K562 (cell line): ENCODE data around the gene DBNDD2. TPM values are rescaled to one million over a fixed set of nuclear protein-coding genes. Genes with fewer than 3 reads are reported as not detected.

ENCODE experiments used
- ATAC-seq: fragments of 200-7000 bp; cut with Tn5 transposase; 3 replicates; pipeline ENCODE4 v1.9.1; 2020; ENCODE audit warnings: moderate library complexity
- BruUV-seq: library from RNA; stranded (reverse); fragments of 400-500 nt; replicated peaks from 2 replicates; lab custom pipeline; 2021; lab: Mats Ljungman, UMichigan
- CTCF ChIA-PET: fragments of 300-600 bp; formaldehyde crosslinking; extraction: SDS; loops from one replicate; lab custom pipeline; 2021; ENCODE audit warnings: low intra/inter-chr PET ratio; lab: Yijun Ruan, JAX
- POLR2A ChIA-PET: fragments of 300-600, 350-650 bp; sonication (Branson Sonifier 250); formaldehyde crosslinking; extraction: SDS; loops from one replicate; lab custom pipeline; 2021; ENCODE audit warnings: antibody characterized with exemption, inconsistent platforms; lab: Yijun Ruan, JAX
- DNase-seq, 4 experiments: peaks; one replicate each; pipeline versions ENCODE4 v3.0.0 to v3.0.0-alpha.2; 2011 to 2018; ENCODE audit warnings: low spot score in 3 of 4, mixed read lengths in 3 of 4; ENCODE audit errors: extremely low read depth in 1 of 4
- FAIRE-seq: peaks from 2 replicates; lab custom pipeline; 2011; peaks lifted over from hg19 to GRCh38; lab: Jason Lieb, UNC
- H2AFZ ChIP-seq: 2 replicates; pipeline ENCODE4 v1.6.0; 2011; ENCODE audit warnings: low read depth, low read length, control low read depth, inconsistent platforms
- H3K27ac ChIP-seq: fragments of 200-600 bp; 3 replicates; pipeline ENCODE4 v1.8.0; 2011; ENCODE audit warnings: low read depth, mild to moderate bottlenecking, control low read depth, inconsistent platforms, low read length, moderate library complexity, mixed read lengths; ENCODE audit errors: extremely low read depth
- H3K27me3 ChIP-seq, 2 experiments: fragments of 300-600 bp in 1 of 2; 2 replicates in 1 of 2; 3 replicates in 1 of 2; pipeline versions ENCODE4 v1.6.0 to v1.8.0; 2011; ENCODE audit warnings: inconsistent platforms in 2 of 2, low read length in 2 of 2, mild to moderate bottlenecking in 1 of 2, mixed read lengths in 1 of 2, moderate library complexity in 1 of 2; ENCODE audit not compliant: control insufficient read depth in 2 of 2, insufficient read depth in 2 of 2
- H3K36me3 ChIP-seq: fragments of 300-600 bp; 3 replicates; pipeline ENCODE4 v1.8.0; 2011; ENCODE audit warnings: mild to moderate bottlenecking, low read length, inconsistent platforms; ENCODE audit not compliant: control insufficient read depth, insufficient read depth
- H3K4me1 ChIP-seq, 2 experiments: fragments of 200-600 bp in 1 of 2; replicated peaks in 1 of 2; 2 replicates in 1 of 2; 3 replicates in 1 of 2; pipeline versions ENCODE4 v1.5.1 to v1.8.0; 2011; ENCODE audit warnings: inconsistent platforms in 2 of 2, low read length in 2 of 2, mild to moderate bottlenecking in 1 of 2, mixed read lengths in 1 of 2, moderate library complexity in 1 of 2; ENCODE audit not compliant: control insufficient read depth in 2 of 2, insufficient read depth in 2 of 2
- H3K4me2 ChIP-seq: 2 replicates; pipeline ENCODE4 v1.6.1; 2011; ENCODE audit warnings: low read length, control low read depth, inconsistent platforms, mixed read lengths; ENCODE audit not compliant: insufficient read depth
- H3K4me3 ChIP-seq: fragments of 200-600 bp; sonication (generic), shearing (Covaris generic); 2 replicates; pipeline ENCODE4 v1.5.1; 2016; ENCODE audit warnings: control low read depth, inconsistent platforms
- H3K79me2 ChIP-seq: fragments of 200-600 bp; 3 replicates; pipeline ENCODE4 v1.8.0; 2011; ENCODE audit warnings: low read length, inconsistent platforms; ENCODE audit not compliant: control insufficient read depth, insufficient read depth
- H3K9ac ChIP-seq, 2 experiments: 2 replicates each; pipeline versions ENCODE4 v1.6.0 to v1.6.1; 2011; ENCODE audit warnings: low read depth in 2 of 2, low read length in 2 of 2, control low read depth in 1 of 2, inconsistent platforms in 1 of 2, mild to moderate bottlenecking in 1 of 2, mixed read lengths in 1 of 2; ENCODE audit not compliant: insufficient read depth in 1 of 2
- H3K9me1 ChIP-seq: one replicate; pipeline ENCODE4 v1.6.0; 2011; ENCODE audit warnings: inconsistent platforms, mild to moderate bottlenecking, low read length, moderate library complexity; ENCODE audit not compliant: control insufficient read depth, insufficient read depth
- H3K9me3 ChIP-seq: replicated peaks from 2 replicates; pipeline ENCODE4 v1.5.1; 2011; ENCODE audit warnings: low read depth, low read length, inconsistent platforms; ENCODE audit not compliant: control insufficient read depth, insufficient read depth
- H4K20me1 ChIP-seq: replicated peaks from 2 replicates; pipeline ENCODE4 v1.6.1; 2011; ENCODE audit warnings: low read length, inconsistent platforms, mixed read lengths; ENCODE audit not compliant: control insufficient read depth, insufficient read depth
- NR1H2 ChIP-seq: sonication (generic); formaldehyde crosslinking; IDR thresholded peaks from 2 replicates; pipeline ENCODE4 v1.4.0; 2020; ENCODE audit warnings: mild to moderate bottlenecking, missing genetic modification reagents
- POLR2G ChIP-seq: fragments of 200-400 bp; formaldehyde crosslinking; IDR thresholded peaks from 2 replicates; pipeline ENCODE4 v1.6.1; 2017; ENCODE audit warnings: low read depth, mild to moderate bottlenecking, antibody characterized with exemption, low read length, moderate library complexity
- RBFOX2 ChIP-seq: fragments of 200-400 bp; formaldehyde crosslinking; IDR thresholded peaks from 2 replicates; pipeline ENCODE4 v1.6.1; 2017; ENCODE audit warnings: low read depth, mild to moderate bottlenecking, low read length, moderate library complexity
- WGBS: fragments of 100-300 bp; shearing (Covaris generic); methylation state at CpG from one replicate; pipeline ENCODE4 v1.1.6; 2016; ENCODE audit warnings: low coverage, mixed read lengths; ENCODE audit not compliant: insufficient coverage; ENCODE audit errors: missing lambda C conversion rate; 5-methylcytosine and 5-hydroxymethylcytosine counted together
- in situ Hi-C: fragments of 300-500 bp; cut with MboI; formaldehyde crosslinking; loops from 4 replicates; pipeline ENCODE4 v1.15.0; 2018; ENCODE audit warnings: inconsistent platforms, mixed read lengths
- intact Hi-C: fragments of 100-400 bp; cut with micrococcal nuclease; formaldehyde crosslinking; loops from 2 replicates; pipeline ENCODE4 v1.14.2; 2022
- polyA plus RNA-seq, 8 experiments: library from polyadenylated mRNA; depleted of rRNA in 4 of 8; stranded (reverse) in 5 of 8; unstranded in 3 of 8; fragments of >200 nt; fragmentation: Nextera tagmentation in 2 of 8; fragmentation: Illumina TruSeq in 1 of 8; extraction: Ambion mirVana in 2 of 8; extraction: Trizol in 1 of 8; gene quantifications; 2 replicates each; pipeline versions ENCODE4 v1.2.1 to v1.2.3, GENCODE V29; 2011 to 2014; ENCODE audit warnings: inconsistent platforms in 1 of 8, missing spikeins in 1 of 8
- total RNA-seq, 7 experiments: library from RNA; depleted of rRNA in 6 of 7; stranded (reverse); fragments of >200 nt in 6 of 7; fragmentation: Illumina TruSeq in 2 of 7; extraction: Trizol in 2 of 7; gene quantifications; 2 replicates each; pipeline versions ENCODE4 v1.2.1 to v1.2.3, GENCODE V29; 2011 to 2021; ENCODE audit warnings: low replicate concordance in 1 of 7
- TF ChIP-seq, protein P1 (sequence below): fragments of 450-650 bp; formaldehyde crosslinking; IDR thresholded peaks from 2 replicates; pipeline ENCODE4 v1.4.0; 2020; ENCODE audit warnings: mild to moderate bottlenecking, mixed read lengths

Gene DBNDD2
- total and polyA plus RNA-seq, 9 of the 15 experiments (the other 6 are each of a cell fraction or from before 2014, with no cell fraction given), result 12.8 to 64.0 (median 35.8) TPM

DNA sequence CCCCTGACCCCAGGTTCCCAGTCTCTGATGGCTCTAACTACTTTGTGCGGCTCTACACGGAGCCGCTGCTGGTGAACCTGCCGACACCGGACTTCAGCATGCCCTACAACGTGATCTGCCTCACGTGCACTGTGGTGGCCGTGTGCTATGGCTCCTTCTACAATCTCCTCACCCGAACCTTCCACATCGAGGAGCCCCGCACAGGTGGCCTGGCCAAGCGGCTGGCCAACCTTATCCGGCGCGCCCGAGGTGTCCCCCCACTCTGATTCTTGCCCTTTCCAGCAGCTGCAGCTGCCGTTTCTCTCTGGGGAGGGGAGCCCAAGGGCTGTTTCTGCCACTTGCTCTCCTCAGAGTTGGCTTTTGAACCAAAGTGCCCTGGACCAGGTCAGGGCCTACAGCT, 17.5 kb downstream of the DBNDD2 start:
- H4K20me1 ChIP-seq, result no peaks in the 10 kb centered on the region
- no TSS peak for BruUV-seq
- in situ Hi-C loops, result no loop called here
- no peaks in the 10 kb centered on the region for H3K9me3 ChIP-seq
- no peak for FAIRE-seq
- H3K4me3 ChIP-seq, result no peak overlapping the region
- H3K36me3 ChIP-seq, result peaks cover 49% of the 10 kb centered on the region; the same call in 1 of the 3 replicates
- 93% methylated on average over 12 of the region's 17 CpGs for WGBS
- H3K9me1 ChIP-seq, result no peaks in the 10 kb centered on the region
- POLR2A ChIA-PET, result no interaction called here
- TF ChIP-seq POLR2G (0 out of 2 replicates have a peak, but pooled peaks have one; percentile 25), RBFOX2 (0 out of 2 replicates have a peak, but pooled peaks have one; percentile 30), NR1H2 (CRISPR knock-in tag) (no peak)
- TF ChIP-seq, protein P1, sequence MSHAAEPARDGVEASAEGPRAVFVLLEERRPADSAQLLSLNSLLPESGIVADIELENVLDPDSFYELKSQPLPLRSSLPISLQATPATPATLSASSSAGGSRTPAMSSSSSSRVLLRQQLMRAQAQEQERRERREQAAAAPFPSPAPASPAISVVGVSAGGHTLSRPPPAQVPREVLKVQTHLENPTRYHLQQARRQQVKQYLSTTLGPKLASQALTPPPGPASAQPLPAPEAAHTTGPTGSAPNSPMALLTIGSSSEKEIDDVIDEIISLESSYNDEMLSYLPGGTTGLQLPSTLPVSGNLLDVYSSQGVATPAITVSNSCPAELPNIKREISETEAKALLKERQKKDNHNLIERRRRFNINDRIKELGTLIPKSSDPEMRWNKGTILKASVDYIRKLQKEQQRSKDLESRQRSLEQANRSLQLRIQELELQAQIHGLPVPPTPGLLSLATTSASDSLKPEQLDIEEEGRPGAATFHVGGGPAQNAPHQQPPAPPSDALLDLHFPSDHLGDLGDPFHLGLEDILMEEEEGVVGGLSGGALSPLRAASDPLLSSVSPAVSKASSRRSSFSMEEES, result no peak
- TF ChIP-seq, all 486 proteins: peak for 2
- Histone ChIP-seq H3K79me2 (no peaks in the 10 kb centered on the region), H3K4me1 (peaks cover 11 to 17% of the 10 kb centered on the region in 2 experiments; a peak in 4 of 5 replicates), H3K9ac (no peak overlapping the region; a peak in 1 of 4 replicates), H2AFZ (no peak overlapping the region), H3K4me2 (no peak overlapping the region), H3K27me3 (no peaks in the 10 kb centered on the region), H3K27ac (no peak overlapping the region)
- intact Hi-C loops, result no loop called here
- DNase-seq (no peak), ATAC-seq (no peak)
- CTCF ChIA-PET, result no interaction called here
